Measurements from ENCODE around the gene PCTP. TPM values are rescaled to one million over a fixed set of nuclear protein-coding genes. Genes with fewer than 3 reads are reported as not detected.

The PCTP gene
- total RNA-seq, 1 donor from 2014 or later = 22.2 TPM

DNA sequence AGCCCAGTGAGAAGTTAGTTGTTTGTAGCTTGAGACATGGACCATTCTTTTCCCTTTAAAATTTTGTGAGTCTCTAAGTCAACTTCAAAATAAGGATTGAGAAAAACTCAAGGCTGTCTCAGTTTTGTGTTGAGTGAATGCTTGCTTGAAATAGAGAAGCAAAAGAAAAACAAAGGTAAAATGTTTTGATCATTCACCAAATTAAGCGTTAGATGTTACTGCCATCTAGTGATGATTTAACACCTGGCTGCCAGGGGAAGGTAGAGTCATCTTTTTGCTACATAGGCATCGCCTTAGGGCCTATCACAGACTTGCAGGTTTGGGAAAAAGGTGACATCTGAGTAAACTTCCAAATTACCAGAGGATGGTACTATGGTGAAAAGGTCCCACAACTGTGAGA, 74.4 kb downstream of the PCTP start:
- intact Hi-C loops (cut with micrococcal nuclease) = loop anchor here (2.0 kb wide), 1 partner anchor 298 kb away; no protein-coding TSS in a partner anchor
- ATAC-seq (no peak), DNase-seq (no peak)

Other genes starting within 250 kb of the PCTP start
- gene SMIM36, start 239.6 kb upstream of the PCTP start, total RNA-seq = not detected
- gene TMEM100, start 28.2 kb upstream of the PCTP start, total RNA-seq = 10.9 TPM